HG03521 (cell line): ENCODE data around the gene RERE.
"Not testable (repeated sequence)": the region's sequence is repeated elsewhere in the genome, so short reads cannot be mapped to it uniquely, and the experiment has no call there.

Experiments used
- ATAC-seq: cut with Tn5 transposase; IDR thresholded peaks from one replicate; pipeline ENCODE4 v1.9.1; 2021; ENCODE audit warnings: mild to moderate bottlenecking, moderate library complexity; ENCODE audit not compliant: unreplicated experiment

RERE gene

DNA sequence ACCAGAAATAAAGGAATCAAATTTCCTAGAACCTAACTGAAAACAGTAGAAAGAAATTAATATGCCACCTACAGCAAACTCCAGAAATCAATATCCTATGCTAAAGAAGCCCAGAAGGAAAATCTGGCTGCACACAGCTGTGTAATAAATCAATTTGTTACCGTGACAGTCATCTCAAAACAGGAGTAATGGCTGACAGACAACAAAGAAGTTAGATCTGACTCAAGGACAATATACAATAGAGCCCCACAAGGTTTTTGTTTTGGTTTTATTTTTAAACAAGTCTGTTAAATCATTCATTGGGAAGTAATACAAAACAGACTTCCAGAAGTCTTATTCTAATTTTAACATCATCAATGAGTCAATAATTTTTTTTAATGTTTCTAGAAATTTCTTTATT, 168.4 kb downstream of the RERE start:
- ATAC-seq, result no peak

DNA sequence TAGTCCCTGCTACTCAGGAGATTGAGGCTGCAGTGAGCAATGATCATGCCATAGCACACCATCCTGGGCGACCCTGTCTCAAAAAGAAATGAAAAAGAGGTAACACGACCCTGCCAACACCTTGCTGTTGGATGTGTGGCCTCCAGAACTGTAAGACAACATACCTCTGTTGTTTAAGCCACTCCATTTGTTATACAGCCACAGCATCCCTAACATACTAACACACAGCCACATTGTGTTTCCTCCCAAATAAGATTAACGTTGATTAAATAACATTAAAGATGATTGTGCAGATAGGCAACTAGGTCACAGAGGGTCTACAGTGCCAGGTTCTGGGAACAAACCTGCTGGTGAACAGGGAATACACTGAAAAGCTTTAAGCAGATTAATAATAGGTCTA, 170.4 kb downstream of the RERE start:
- ATAC-seq, result no peak

DNA sequence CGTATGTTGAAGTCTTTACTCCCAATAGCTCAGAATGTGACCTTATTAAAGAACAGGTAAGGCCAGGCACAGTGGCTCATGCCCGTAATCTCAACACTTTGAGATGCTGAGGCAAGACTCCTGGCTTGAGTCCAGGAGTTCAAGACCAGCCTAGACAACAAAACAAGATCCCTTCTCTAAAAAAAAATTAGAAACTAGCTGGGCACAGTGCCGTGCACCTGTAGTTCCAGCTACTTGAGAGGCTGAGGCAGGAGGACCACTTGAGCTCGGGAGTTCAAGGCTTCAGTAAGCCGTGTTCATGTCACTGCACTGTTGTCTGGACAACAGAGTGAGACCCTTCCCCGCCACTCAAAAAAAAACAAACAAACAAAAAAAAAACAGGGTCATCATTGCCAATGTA, 171.3 kb downstream of the RERE start:
- no peak for ATAC-seq

DNA sequence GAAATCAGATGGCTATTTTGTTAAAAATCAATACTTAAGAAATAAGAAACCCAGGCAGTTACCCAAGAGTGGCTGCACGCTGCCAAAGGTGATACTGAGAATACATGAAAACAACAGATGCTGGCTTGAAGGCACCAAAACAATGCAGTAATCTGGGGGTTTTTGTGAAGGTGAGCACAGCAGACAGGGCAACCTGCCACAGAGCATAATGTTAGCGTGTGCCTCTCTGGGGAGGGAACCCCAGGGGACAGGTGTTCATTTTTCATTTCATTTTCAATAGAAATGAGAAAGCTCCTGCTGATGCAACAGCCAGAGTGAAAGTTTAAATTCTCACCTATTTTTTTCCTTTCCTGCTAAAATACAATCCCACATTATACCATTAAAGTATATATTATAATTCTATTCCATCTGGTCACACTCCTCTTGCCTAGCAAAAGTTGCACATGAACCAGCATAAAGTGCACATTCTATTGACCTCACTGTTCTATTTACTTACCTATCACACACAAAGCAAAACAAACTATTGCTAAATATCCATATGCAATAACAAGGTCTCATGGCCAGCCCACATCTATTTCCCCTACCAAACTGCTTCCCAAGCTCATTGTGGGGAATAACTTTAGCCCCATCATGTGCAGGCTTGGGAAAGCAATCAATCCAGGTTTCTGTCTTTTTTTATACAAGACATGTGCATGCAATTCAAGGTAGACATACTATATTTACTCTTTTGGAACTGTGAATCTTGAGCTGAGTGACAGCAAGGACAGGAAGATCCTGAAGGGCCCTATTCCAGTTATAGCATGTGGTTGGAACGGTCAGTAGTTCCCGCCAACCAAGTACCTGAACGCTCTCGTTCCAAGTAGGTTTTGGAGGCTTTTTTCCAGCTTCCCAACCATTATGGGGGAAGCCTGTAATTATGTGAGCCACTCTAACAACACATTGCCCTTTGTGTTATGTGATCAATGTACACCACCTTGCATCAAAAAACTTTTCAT, 173.6 kb downstream of the RERE start:
- ATAC-seq, result peak; percentile 84

DNA sequence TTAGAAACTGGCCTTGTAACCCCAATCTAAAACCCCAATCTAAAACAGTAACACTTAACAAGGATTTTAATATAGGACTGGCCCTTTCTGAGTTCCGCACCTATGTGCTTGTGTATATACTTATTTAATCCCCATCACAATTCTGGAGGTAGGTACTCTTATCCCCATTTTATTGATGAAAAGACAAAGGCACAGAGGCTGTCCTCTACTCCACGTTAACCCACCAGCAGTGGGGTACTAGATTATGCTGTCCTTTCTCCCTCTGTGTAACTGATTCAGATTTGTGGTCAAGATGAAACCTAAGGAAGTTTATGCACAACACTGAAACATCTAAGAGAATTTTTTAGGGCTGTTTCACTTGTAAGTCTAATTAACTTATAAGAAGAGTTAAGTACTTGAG, 175.3 kb downstream of the RERE start:
- no peak for ATAC-seq

DNA sequence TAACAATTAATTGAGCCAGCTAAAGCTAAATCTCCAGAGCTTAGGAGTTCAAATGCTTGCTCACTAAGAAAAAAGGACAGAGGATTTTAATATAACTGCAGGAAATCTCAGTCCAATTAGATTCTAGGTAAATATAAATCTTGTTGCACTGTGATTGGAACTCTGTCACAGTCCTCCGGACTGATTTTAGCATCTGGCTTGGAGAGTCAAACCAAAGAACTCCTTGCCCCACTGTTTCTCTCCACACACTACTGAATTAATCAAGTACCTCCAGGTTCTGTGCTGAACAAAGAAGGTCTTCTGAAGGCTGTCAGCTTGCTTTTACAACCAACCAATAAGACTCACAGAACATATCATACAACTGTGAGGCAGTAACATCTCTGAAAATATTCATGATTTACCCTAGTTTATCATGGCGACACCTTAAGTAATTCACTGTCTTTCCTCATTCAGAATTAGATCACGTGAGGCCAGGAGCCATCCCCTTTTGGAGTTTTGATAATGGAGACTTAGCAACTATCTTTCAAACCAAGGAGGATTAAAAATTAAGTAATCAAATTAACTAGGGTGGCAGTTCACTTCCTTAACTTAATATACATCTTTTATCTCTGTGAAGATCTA, 176.0 kb downstream of the RERE start:
- ATAC-seq, result no peak

DNA sequence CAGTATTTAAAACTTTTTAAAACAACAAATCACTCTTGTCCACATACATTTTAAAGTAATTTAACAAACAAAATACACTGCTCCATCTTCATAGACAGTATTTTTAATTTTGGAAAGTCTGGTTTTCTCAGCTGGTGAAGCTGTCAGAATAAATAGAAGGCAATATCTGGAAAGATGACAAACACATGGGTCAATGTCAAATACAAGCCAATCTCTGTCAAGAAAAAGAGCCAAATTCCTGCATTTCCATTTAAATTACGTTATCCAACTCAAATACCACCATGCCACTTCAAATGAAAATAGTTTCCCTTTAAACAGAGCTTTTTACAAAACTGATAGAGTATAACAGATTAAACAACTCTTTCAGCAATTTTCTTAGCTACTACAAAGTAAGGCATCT, 176.5 kb downstream of the RERE start:
- no peak for ATAC-seq

DNA sequence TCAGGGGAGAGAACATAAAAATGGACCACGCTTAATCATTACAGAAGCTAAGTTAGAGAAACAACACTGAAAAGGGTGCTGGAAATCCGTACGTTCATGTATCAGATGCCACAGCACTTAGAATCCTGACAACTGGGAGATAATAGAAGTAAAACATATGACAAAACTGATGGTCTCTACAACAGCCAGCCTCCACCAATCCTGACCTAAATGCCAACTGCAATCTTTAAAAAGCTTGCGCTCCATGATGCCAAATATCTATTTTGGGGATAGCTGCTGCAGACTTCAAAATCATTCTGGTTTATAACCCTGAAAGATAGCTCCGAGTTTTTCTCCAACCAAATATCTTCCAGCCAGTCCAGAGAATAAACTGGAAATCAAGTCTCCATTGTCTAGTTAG, 178.3 kb downstream of the RERE start:
- no peak for ATAC-seq

DNA sequence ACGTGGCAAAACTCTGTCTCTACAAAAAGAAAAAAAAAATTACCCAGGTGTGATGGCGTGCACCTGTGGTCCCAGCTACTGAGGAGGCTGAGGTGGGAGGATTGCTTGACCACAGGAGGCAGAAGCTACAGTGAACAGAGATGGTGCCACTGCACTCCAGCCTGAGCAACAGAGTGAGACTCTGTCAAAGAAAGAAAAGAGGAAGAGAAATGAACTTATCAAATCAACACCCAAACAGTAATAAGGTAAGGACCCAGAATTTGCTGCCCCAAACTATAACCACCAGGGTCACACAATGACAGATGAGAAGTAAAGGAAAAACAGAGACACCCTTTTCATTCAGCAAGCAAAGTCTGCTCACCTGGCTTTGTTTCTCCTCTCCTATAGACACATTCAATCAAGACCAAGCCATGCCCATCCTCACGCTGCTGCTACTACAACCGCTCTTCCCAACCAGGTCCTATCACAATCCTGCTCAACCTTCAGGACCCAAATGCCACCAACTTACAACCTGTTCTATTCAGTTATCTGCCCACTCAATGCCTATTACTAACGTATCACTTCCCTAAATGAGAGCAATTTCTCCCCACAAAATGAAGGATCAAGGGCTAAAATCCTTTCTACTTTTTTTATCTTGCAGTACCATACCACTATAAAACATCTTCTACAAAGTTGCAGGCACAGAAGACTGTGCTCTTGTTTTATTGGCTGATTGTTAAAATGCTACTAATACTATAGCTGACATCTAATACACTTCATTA, 183.5 kb downstream of the RERE start:
- ATAC-seq, result no peak

DNA sequence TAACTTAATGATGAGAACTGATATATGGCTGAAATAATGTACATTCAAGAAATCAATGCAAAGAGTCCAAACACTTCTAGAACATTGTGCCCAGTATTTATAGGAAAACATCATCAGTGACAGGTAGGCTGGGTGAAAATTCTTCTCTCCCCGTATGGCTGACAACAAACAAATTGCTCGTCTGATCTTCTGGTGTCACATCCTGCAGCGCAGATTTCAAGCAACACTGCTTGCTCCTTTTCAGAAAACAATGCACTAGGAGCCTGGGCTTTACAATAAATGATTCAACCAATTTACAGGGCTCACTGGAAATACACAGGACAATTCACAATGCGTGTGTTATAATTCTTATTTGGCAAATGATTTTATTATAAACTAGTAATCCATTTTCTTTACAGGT, 185.3 kb downstream of the RERE start:
- ATAC-seq, result no peak

DNA sequence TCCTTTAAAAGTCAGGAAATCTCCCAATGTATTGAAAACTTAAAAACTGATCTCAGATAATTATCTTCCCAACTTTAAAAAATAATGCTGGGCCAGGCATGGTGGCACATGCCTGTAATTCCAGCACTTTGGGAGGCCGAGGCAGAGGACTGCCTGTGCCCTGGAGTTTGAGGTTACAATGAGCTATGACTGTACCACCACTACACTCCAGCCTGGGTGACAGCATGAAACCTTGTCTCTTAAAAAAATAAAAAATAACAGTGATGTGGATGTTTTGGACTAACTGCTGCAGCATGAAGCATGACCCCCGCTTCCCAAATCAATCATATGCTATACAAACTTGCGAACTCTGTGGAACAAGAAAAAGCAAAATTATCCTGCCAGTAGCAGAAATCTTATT, 186.3 kb downstream of the RERE start:
- ATAC-seq, result no peak

DNA sequence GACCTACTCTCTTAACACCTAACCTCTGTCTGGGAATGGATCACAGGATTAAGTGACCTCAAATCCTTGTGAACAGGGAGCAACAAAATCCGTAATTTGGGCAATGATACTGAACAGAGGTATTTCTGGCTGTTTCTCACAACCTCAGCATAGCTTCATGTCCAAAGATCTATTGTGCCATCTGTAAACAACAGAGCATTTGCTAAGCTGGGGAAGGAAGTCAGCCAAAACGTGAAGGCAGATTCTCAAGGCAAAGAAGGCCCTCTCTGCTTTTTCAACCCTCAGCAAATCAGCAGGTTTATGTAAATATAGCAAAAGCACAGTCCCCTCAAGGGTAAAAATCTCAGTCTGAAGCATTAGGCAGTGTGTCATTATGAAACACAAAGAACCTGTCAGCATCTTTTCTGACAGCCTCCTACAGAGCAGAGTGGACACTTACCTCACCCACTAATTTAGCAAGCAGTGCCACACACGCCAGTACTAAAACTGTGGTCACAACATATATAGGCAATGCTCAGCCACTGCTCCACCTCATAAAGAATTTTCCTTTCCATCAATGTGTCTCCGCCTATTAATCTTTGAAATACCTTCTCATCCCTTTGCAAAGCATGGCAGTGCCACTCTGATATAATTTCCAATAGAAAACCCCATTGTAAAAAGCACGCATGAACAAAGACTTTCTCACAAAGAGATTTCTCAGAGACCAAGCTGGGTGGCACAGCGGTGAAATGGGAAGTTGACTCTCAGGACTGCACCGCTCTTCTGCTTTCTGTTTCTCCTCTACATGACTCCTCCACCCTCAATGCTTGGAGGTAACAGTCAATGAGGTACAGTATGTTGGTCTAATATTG, 188.0 kb downstream of the RERE start:
- ATAC-seq, result peak; percentile 53

DNA sequence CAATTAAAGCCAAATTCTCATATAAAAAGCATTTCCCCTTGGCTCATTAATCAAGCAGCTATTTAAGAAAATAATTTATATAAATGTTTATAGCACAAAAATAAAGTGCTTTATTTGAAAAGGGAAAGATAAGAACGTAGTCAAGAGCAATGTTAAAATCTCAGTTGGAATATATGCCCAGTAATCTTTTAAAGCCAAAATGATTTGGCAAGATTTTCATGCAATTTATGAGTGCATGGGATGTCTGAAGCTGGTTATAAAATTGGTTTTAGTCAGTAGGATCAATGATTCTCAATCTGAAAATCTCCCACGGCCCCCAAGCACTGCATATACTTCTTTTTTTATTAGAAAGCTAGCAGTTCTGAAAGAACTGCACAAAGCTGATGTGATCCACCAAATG, 188.8 kb downstream of the RERE start:
- no peak for ATAC-seq

DNA sequence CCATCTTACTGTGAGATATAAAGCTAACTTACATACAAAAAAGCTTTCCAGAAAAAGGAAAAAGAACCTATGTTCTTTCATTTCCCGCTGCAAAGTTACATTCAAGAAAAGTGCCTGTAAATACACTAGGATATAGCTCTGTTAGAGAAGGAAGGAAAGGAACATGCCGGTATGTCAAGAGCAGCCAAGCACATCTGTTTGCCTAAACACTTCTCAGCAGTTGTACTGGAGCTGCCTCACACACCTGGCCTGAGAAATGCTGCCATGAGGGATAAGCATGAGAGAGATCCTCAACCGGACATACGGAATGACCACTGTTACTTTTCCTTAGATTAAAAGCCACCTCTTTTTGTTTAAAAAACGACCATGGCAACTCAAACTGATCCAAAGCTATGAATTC, 189.7 kb downstream of the RERE start:
- ATAC-seq, result no peak

DNA sequence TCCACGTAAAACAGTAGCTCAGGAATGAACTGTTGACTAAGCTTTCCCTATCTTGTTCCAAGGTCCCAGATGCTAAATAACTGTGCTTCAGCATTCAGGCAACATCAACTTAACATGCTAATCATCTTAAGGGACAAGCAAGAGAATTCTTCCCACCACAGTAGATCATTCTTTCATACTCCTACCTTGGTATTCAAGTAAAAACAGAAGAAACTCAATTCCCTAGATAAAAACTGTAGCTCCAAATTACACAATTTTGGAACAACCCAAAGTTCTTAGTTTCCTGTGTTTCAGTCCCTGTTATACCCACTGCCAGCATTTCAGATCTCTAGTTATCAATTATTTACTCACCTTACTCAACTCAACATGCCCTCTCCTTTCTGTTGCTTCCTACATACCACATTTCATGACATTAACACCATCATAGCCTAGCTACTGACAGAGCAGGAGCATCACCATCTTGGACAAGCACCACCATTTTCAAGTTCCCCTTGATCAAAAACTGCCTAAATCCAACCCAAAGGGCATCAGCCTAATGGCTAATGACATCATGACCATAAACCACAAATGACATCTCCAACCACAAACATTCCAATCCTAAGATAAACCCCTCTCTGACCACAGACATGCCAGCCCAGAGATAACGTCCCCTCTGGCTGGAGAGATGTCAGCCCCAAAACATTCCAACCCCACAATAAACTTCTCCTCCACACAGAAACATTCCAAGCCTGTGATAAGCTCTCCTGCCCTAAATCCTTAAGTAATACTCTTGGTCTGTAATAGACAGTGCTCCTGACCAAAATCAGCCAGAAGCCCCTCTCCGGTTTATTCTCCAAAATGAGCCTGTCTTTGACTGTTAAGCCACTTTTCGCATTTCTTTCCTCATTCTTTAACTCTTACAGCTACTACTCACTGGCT, 191.2 kb downstream of the RERE start:
- ATAC-seq, result no peak

DNA sequence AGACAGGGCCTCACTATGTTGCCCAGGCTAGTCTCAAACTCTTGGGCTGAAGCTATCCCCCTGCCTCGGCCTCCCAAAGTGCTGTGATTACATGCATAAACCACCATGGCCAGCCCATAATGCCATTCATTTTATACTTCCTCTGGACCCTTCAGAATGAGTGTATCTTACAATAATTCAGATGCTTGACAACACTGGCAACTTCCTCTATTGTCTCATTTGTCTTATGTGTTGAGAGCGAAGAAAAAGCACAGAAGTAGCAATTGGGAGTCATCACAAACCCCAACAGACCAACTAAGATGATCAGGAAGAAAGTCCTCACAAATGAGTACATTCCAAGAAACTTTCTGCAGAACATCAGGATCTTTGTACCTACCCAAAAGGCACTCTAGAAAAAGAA, 191.9 kb downstream of the RERE start:
- ATAC-seq, result no peak

DNA sequence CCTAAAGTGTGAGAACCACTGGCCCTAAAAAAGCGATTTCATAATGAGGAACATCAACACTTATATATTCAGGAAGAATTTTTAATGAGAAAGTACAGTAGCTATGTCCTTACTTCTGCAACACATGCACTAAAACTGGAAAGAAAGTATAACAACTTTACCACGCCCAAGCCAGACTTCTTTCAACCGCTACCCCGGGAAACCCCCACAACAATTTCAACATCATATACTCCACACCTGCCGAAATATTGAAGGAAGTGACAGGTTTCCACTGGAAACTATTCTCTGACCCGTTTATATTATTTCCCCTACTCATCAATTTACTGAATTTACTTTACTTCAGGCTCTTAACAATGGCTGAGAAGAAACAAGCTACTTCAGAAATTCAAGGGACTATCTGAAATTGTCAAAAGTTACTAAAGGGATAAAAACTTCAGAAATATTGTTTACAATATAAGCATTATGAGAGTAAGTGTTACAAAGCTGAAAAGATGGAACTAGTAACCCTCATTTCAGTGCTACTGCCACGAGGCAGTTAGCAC, 193.7 kb downstream of the RERE start:
- ATAC-seq, result not testable (repeated sequence)

DNA sequence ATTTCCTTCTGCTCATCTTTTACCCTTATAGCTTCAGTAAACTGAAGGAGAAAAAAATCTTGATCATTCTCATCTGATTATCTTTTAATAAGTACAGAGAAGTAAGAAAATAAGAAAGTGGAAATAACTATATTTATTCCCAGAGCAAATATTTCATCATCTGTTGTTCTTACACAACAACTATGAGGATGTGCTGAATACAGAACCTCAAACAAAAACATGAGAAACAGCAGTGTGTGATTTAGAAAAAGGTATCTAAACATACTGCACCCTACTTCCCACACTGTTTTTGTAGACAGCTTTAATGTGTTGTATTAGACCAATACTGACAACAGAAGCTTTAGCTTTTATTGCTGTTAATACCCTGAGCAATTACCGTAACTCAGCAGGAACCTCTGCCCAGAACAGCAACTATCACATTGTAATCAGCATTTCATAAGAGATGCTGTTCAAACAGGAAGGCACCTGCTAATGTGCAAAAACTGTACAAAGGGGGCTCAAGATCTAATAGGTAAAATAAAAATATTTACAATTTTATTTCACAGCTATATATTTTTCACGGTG, 195.6 kb downstream of the RERE start:
- not testable (repeated sequence) for ATAC-seq

DNA sequence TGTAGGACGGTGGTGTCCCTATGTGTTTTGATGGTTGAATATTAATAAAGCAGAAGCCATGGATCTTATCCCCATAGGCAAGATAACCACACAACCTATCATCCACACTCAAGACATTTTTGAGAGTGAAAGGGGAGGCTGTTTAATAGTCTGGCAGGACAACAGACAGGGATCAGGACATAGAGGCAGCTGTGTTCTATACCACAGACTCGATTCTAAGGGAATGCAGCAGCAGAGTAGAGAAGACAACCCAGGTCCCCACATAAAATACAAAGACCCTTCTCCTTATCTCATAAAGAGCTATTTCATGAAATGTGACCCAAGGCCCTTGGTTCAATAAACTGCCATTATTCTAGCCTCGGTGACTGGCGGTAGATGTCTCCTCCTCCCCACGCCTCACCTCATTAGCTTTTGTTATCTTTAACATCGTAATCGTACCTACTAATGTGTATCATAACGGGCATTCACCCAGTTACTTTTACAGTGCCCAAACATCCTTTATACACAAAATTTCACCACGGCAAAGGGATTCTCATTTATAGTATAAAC, 196.3 kb downstream of the RERE start:
- not testable (repeated sequence) for ATAC-seq
